Thyroid gland (tissue), 4 donors: ENCODE results near the gene CLEC2B.

ENCODE experiments used
- POLR2A ChIP-seq, 2 donors: fragments of 450-650 bp; IDR thresholded peaks; one replicate each; pipeline ENCODE4 v1.6.1; 2017; ENCODE audit warnings: antibody characterized with exemption in 2 of 2, mild to moderate bottlenecking in 2 of 2, moderate library complexity in 1 of 2
- TF ChIP-seq, protein P1 (sequence below), 6 experiments: fragments of 200-600 bp in 3 of 6; fragments of 450-650 bp in 3 of 6; sonication (generic) in 3 of 6; IDR thresholded peaks; one replicate each; pipeline ENCODE4 v1.5.1; 2016 to 2019; ENCODE audit warnings: antibody characterized with exemption in 6 of 6, mild to moderate bottlenecking in 2 of 6, inconsistent platforms in 1 of 6, moderate library complexity in 1 of 6

DNA sequence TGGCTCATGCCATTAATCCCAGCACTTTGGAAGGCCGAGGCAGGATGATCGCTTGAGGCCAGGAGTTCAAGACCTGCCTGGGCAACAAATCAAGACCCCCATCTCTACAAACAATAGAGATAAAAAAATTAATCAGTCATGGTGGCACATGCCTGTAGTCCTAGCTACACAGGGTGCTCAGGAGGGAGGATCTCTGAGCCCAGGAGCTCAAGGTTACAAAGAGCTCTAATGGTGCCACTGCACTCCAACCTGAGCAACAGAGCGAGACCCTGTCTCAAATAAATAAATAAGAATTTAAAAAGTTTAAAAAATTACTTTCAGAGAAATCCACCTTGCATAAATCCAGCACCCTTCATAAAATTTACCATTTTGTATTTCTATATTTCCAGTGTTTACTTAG, 39.7 kb downstream of the CLEC2B start:
- TF ChIP-seq POLR2A (IDR thresholded peaks at IDR 0.05), result no peak
- TF ChIP-seq, protein P1, sequence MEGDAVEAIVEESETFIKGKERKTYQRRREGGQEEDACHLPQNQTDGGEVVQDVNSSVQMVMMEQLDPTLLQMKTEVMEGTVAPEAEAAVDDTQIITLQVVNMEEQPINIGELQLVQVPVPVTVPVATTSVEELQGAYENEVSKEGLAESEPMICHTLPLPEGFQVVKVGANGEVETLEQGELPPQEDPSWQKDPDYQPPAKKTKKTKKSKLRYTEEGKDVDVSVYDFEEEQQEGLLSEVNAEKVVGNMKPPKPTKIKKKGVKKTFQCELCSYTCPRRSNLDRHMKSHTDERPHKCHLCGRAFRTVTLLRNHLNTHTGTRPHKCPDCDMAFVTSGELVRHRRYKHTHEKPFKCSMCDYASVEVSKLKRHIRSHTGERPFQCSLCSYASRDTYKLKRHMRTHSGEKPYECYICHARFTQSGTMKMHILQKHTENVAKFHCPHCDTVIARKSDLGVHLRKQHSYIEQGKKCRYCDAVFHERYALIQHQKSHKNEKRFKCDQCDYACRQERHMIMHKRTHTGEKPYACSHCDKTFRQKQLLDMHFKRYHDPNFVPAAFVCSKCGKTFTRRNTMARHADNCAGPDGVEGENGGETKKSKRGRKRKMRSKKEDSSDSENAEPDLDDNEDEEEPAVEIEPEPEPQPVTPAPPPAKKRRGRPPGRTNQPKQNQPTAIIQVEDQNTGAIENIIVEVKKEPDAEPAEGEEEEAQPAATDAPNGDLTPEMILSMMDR (IDR thresholded peaks at IDR 0.05), result no peak
